Upper lobe of right lung (tissue), 1 donor: ENCODE results near the gene RBM10. TPM values are rescaled to one million over a fixed set of nuclear protein-coding genes. Genes with fewer than 3 reads are reported as not detected.

Source experiments
- ATAC-seq: fragments of 200-7000 bp; cut with Tn5 transposase; one replicate; pipeline ENCODE4 v1.9.1; 2020; ENCODE audit warnings: mild to moderate bottlenecking, moderate library complexity
- DNase-seq: peaks from one replicate; pipeline ENCODE4 v3.0.0-alpha.2; 2020
- H3K27ac ChIP-seq: fragments of 200-600 bp; one replicate; pipeline ENCODE4 v1.8.0; 2022
- H3K27me3 ChIP-seq: fragments of 200-600 bp; one replicate; pipeline ENCODE4 v1.8.0; 2022; ENCODE audit warnings: mild to moderate bottlenecking
- H3K36me3 ChIP-seq: fragments of 200-600 bp; one replicate; pipeline ENCODE4 v1.8.0; 2022
- H3K4me1 ChIP-seq: fragments of 200-600 bp; one replicate; pipeline ENCODE4 v1.8.0; 2022
- H3K4me3 ChIP-seq: fragments of 200-600 bp; one replicate; pipeline ENCODE4 v1.8.0; 2022; ENCODE audit warnings: mild to moderate bottlenecking
- H3K9me3 ChIP-seq: fragments of 200-600 bp; one replicate; pipeline ENCODE4 v1.8.0; 2022
- CTCF ChIP-seq: fragments of 200-600 bp; IDR thresholded peaks from one replicate; pipeline ENCODE4 v1.8.0; 2022; ENCODE audit warnings: antibody characterized with exemption
- intact Hi-C: fragments of 100-400 bp; cut with DNase I; formaldehyde crosslinking; loops from one replicate; pipeline ENCODE4 v1.11.0; 2022
- total RNA-seq: library from RNA; stranded (reverse); fragmentation: NEBNext Ultra II Directional; extraction: Animal tissue kit (Norgen Biotek cat#: 25700); gene quantifications from one replicate; pipeline ENCODE4 v1.2.1, GENCODE V29; 2021
- donor health status: DM: no; HTN: yes; CAD: no; lungs with severe emphysema.

The RBM10 gene
- total RNA-seq, 1 donor from 2014 or later = 31.9 TPM

- DNase-seq (no peak), ATAC-seq (no peak)
- H3K9me3 ChIP-seq = no peaks in the 10 kb centered on the region
- H3K4me1 ChIP-seq = no peaks in the 10 kb centered on the region
- H3K36me3 ChIP-seq = peaks cover 9% of the 10 kb centered on the region
- H3K27me3 ChIP-seq = no peaks in the 10 kb centered on the region
- no peak for TF ChIP-seq CTCF
- no peak overlapping the region for H3K27ac ChIP-seq
- no peak overlapping the region for H3K4me3 ChIP-seq
- intact Hi-C loops = no loop called here
These were observed 3.9 kb downstream of the RBM10 start for GRCh38 chrX:47148946-47149345.

- DNase-seq (no peak), ATAC-seq (no peak)
- Histone ChIP-seq H3K27ac (no peak overlapping the region), H3K4me3 (no peak overlapping the region), H3K4me1 (no peaks in the 10 kb centered on the region), H3K27me3 (no peaks in the 10 kb centered on the region), H3K9me3 (no peaks in the 10 kb centered on the region), H3K36me3 (peaks cover 9% of the 10 kb centered on the region)
- TF ChIP-seq CTCF = no peak
- intact Hi-C loops = no loop called here
These were observed 6.4 kb downstream of the RBM10 start for GRCh38 chrX:47151435-47151834.

GRCh38 chrX:47156611-47157520, 11.8 kb downstream of the RBM10 start:
- no peaks in the 10 kb centered on the region for H3K4me1 ChIP-seq
- intact Hi-C loops = no loop called here
- peaks cover 2% of the 10 kb centered on the region for H3K36me3 ChIP-seq
- no peak for DNase-seq
- no peaks in the 10 kb centered on the region for H3K9me3 ChIP-seq
- no peak overlapping the region for H3K27ac ChIP-seq
- no peak for ATAC-seq
- no peaks in the 10 kb centered on the region for H3K27me3 ChIP-seq
- H3K4me3 ChIP-seq = no peak overlapping the region
- no peak for TF ChIP-seq CTCF

GRCh38 chrX:47158131-47158530, 13.1 kb downstream of the RBM10 start:
- H3K9me3 ChIP-seq = no peaks in the 10 kb centered on the region
- no peak overlapping the region for H3K4me3 ChIP-seq
- H3K27me3 ChIP-seq = no peaks in the 10 kb centered on the region
- DNase-seq (no peak), ATAC-seq (no peak)
- H3K36me3 ChIP-seq = no peaks in the 10 kb centered on the region
- intact Hi-C loops = no loop called here
- no peak for TF ChIP-seq CTCF
- no peak overlapping the region for H3K27ac ChIP-seq
- H3K4me1 ChIP-seq = no peaks in the 10 kb centered on the region

- no peak overlapping the region for H3K4me3 ChIP-seq
- H3K36me3 ChIP-seq = no peaks in the 10 kb centered on the region
- H3K9me3 ChIP-seq = no peaks in the 10 kb centered on the region
- no peak for DNase-seq
- intact Hi-C loops = no loop called here
- no peaks in the 10 kb centered on the region for H3K4me1 ChIP-seq
- H3K27ac ChIP-seq = no peak overlapping the region
- no peak for ATAC-seq
- no peak for TF ChIP-seq CTCF
- no peaks in the 10 kb centered on the region for H3K27me3 ChIP-seq
These were observed 13.8 kb downstream of the RBM10 start for GRCh38 chrX:47158781-47159180.
